Breast epithelium (tissue), 3 donors: ENCODE measurements around the gene RRAS2.

ENCODE experiments used
- CTCF ChIP-seq, 3 donors: fragments of 450-650 bp; IDR thresholded peaks; one replicate each; pipeline ENCODE4 v1.5.1; 2016 to 2017; ENCODE audit warnings: antibody characterized with exemption in 3 of 3, mild to moderate bottlenecking in 3 of 3, moderate library complexity in 3 of 3
- POLR2A ChIP-seq: fragments of 450-650 bp; IDR thresholded peaks from one replicate; pipeline ENCODE4 v1.6.1; 2016; ENCODE audit warnings: antibody characterized with exemption, mild to moderate bottlenecking, moderate library complexity

DNA sequence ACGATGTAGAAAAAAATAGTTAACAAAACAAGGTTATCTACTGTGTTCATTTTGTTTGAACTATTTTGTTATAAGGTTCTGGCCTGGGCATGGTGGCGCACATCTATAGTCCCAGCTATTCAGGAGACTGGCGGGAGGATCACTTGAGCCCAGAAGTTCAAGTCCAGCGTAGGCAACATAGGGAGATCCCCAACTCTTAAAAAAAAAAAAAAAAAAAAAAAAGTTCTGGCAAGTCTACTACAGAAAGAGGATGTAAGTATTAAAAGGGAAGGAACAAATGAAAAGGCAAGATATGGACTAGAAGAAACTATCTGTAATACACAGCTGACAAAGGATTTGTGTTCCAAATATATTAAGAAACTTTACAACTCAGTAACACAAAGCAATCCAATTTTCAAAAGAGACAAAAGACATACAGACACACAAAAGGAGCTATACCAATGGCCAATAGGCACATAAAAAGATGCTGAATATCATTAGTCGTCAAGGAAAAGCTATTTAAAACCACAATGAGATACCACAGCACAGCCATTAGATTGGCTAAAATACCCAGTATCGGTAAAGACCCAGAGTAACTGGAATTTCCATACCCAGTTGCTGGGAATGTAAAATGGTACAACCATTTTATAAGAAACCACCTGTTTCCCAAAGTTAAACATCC, 27.4 kb downstream of the RRAS2 start:
- TF ChIP-seq CTCF (IDR thresholded peaks at IDR 0.05), result no peak
- TF ChIP-seq POLR2A, result no peak
